ENCODE results near the gene UTRN.

The UTRN gene

GRCh38 chr6:144298194-144298593, 13.1 kb downstream of the UTRN start:
- Histone ChIP-seq H3K36me3 (ENCODE audit: insufficient read depth, low read length) (no peaks in the 10 kb centered on the region), H3K4me3 (no peak overlapping the region), H3K27ac (no peak overlapping the region)

DNA sequence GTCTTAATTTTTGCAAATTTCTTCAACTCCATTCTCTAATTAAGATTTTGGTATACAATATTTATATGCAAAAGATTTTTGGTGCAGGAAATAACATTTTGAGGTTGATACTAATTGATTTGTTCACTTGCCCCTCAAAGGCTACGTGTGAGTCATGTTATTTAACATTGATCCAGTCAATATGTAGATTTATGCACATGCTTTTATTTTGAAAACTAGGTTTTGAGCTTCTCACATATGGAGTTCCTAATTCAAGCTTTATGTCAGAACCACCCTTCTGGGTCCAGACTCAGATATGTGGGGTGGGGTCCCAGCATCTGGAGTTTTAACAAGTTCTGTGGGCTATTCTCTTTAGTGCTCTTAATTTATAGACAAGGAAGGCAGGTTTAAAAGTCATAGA, 13.8 kb downstream of the UTRN start:
- Histone ChIP-seq H3K36me3 (ENCODE audit: insufficient read depth, low read length) (no peaks in the 10 kb centered on the region), H3K9ac (ENCODE audit: insufficient read length) (no peak overlapping the region), H3K9me3 (ENCODE audit: low read depth, low read length) (no peaks in the 10 kb centered on the region), H3K4me3 (no peak overlapping the region), H3K27ac (no peak overlapping the region)
- no peak for DNase-seq (ENCODE audit: low read depth, low spot score)
- TF ChIP-seq EZH2 (IDR thresholded peaks at IDR 0.05) (no peak), POLR2AphosphoS5 (IDR thresholded peaks at IDR 0.05; ENCODE audit: borderline replicate concordance, low read depth, low read length) (no peak), FOXP2 (optimal IDR thresholded peaks at IDR 0.05; ENCODE audit: control extremely low read depth, extremely low read length, insufficient read depth) (no peak)

More at GRCh38 chr6:144298194-144298593, 13.1 kb downstream of the UTRN start:
- DNase-seq (ENCODE audit: low read depth, low spot score), result no peak
- Histone ChIP-seq H3K9me3 (ENCODE audit: low read depth, low read length) (no peaks in the 10 kb centered on the region), H3K9ac (ENCODE audit: insufficient read length) (no peak overlapping the region)
- TF ChIP-seq POLR2AphosphoS5 (IDR thresholded peaks at IDR 0.05; ENCODE audit: borderline replicate concordance, low read depth, low read length), result no peak
- no peak for TF ChIP-seq EZH2 (IDR thresholded peaks at IDR 0.05)
- TF ChIP-seq FOXP2 (optimal IDR thresholded peaks at IDR 0.05; ENCODE audit: control extremely low read depth, extremely low read length, insufficient read depth), result no peak

DNA sequence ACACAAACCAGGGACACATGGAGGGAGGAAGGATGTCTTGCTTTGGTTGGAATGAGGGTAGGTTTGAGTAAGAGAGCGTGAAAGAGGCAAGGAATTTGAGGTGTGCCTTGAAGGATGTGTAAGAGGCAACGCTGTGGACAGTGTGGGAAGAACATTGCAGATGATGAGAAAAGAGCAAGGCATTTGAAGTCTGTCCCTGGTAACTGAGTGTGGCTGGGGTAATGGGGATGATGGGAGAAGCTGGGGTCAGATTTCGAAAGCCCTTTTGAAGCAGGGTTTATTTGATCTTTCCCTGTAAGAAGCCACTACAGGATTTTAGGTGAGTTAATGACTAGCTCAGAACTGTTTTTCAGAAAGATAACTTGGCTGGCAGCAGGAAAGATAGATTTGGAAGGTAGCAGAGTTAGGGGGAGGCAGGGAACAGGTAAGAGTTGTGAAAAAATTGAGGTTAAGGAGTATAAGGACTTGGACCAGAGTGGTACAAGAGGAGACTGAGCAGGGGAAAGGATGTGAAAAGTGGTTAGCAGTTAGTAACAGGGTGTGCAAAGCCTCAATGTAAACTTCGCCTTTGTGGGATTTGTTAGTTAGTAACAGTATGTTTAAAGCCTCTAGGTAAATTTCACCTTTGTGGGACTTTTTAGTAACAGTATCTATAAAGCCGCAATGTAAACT, 17.7 kb downstream of the UTRN start:
- TF ChIP-seq FOXP2 (optimal IDR thresholded peaks at IDR 0.05; ENCODE audit: control extremely low read depth, extremely low read length, insufficient read depth) (no peak), EZH2 (IDR thresholded peaks at IDR 0.05) (no peak), POLR2AphosphoS5 (IDR thresholded peaks at IDR 0.05; ENCODE audit: borderline replicate concordance, low read depth, low read length) (no peak)
- no peaks in the 10 kb centered on the region for H3K9me3 ChIP-seq (ENCODE audit: low read depth, low read length)
- no peak overlapping the region for H3K4me3 ChIP-seq
- DNase-seq (ENCODE audit: low read depth, low spot score), result no peak
- H3K9ac ChIP-seq (ENCODE audit: insufficient read length), result no peak overlapping the region
- no peaks in the 10 kb centered on the region for H3K36me3 ChIP-seq (ENCODE audit: insufficient read depth, low read length)
- no peak overlapping the region for H3K27ac ChIP-seq

- H3K36me3 ChIP-seq (ENCODE audit: insufficient read depth, low read length), result no peaks in the 10 kb centered on the region
- DNase-seq (ENCODE audit: low read depth, low spot score), result no peak
- TF ChIP-seq FOXP2 (optimal IDR thresholded peaks at IDR 0.05; ENCODE audit: control extremely low read depth, extremely low read length, insufficient read depth) (no peak), POLR2AphosphoS5 (IDR thresholded peaks at IDR 0.05; ENCODE audit: borderline replicate concordance, low read depth, low read length) (no peak), EZH2 (IDR thresholded peaks at IDR 0.05) (no peak)
- no peak overlapping the region for H3K27ac ChIP-seq
- no peaks in the 10 kb centered on the region for H3K9me3 ChIP-seq (ENCODE audit: low read depth, low read length)
- no peak overlapping the region for H3K4me3 ChIP-seq
- no peak overlapping the region for H3K9ac ChIP-seq (ENCODE audit: insufficient read length)
Measured at GRCh38 chr6:144304223-144304848, 19.2 kb downstream of the UTRN start.

DNA sequence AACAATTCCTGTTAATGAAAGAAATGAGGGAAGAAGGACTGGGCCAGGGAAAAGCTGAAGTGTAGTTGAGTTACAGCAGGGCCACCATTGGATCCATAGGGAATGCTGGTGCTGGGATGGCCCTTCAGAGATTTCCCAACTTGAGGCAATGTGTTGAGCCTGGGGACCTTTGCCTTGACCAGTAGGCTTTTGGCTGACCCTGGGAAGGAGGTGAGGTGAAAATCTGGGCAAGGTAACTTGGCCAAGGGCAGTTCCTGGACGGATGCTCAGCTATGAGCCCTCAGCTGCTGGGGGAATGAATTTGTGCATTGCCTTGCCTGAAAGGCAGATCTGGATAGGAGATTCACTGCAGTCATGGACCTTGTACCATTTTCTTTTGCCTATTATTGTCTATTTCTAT, 20.4 kb downstream of the UTRN start:
- no peaks in the 10 kb centered on the region for H3K36me3 ChIP-seq (ENCODE audit: insufficient read depth, low read length)
- TF ChIP-seq POLR2AphosphoS5 (IDR thresholded peaks at IDR 0.05; ENCODE audit: borderline replicate concordance, low read depth, low read length), result no peak
- TF ChIP-seq FOXP2 (optimal IDR thresholded peaks at IDR 0.05; ENCODE audit: control extremely low read depth, extremely low read length, insufficient read depth), result no peak
- no peak for TF ChIP-seq EZH2 (IDR thresholded peaks at IDR 0.05)
- no peak overlapping the region for H3K9ac ChIP-seq (ENCODE audit: insufficient read length)
- no peaks in the 10 kb centered on the region for H3K9me3 ChIP-seq (ENCODE audit: low read depth, low read length)
- no peak for DNase-seq (ENCODE audit: low read depth, low spot score)
- H3K27ac ChIP-seq, result no peak overlapping the region
- H3K4me3 ChIP-seq, result no peak overlapping the region

DNA sequence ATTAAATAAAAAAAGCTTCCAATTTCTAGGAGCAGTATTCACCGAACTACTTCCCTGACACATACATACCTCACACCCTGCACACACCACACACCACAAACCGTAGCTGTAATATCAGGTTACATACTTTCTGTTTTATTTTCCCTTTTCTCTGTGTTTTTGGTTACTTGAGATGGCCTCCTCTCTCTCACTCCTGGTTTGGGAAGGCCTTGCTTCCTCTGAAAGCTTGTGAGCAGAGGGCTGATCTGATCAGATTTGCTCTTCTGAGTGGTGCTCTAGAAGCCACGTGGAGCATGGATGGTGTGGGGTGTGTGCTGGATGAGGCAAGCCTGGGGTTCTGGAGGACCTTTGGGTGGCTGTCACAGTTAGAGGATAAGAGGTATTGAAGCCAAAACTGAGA, 20.9 kb downstream of the UTRN start:
- Histone ChIP-seq H3K27ac (no peak overlapping the region), H3K9me3 (ENCODE audit: low read depth, low read length) (no peaks in the 10 kb centered on the region), H3K4me3 (no peak overlapping the region), H3K36me3 (ENCODE audit: insufficient read depth, low read length) (no peaks in the 10 kb centered on the region), H3K9ac (ENCODE audit: insufficient read length) (no peak overlapping the region)
- no peak for TF ChIP-seq EZH2 (IDR thresholded peaks at IDR 0.05)
- TF ChIP-seq POLR2AphosphoS5 (IDR thresholded peaks at IDR 0.05; ENCODE audit: borderline replicate concordance, low read depth, low read length), result no peak
- no peak for TF ChIP-seq FOXP2 (optimal IDR thresholded peaks at IDR 0.05; ENCODE audit: control extremely low read depth, extremely low read length, insufficient read depth)
- DNase-seq (ENCODE audit: low read depth, low spot score), result no peak

- Histone ChIP-seq H3K27ac (no peak overlapping the region), H3K36me3 (ENCODE audit: insufficient read depth, low read length) (no peaks in the 10 kb centered on the region), H3K4me3 (no peak overlapping the region), H3K9ac (ENCODE audit: insufficient read length) (no peak overlapping the region), H3K9me3 (ENCODE audit: low read depth, low read length) (no peaks in the 10 kb centered on the region)
- no peak for TF ChIP-seq POLR2AphosphoS5 (IDR thresholded peaks at IDR 0.05; ENCODE audit: borderline replicate concordance, low read depth, low read length)
- no peak for TF ChIP-seq EZH2 (IDR thresholded peaks at IDR 0.05)
- TF ChIP-seq FOXP2 (optimal IDR thresholded peaks at IDR 0.05; ENCODE audit: control extremely low read depth, extremely low read length, insufficient read depth), result no peak
- DNase-seq (ENCODE audit: low read depth, low spot score), result no peak
Measured at GRCh38 chr6:144307880-144308279, 22.7 kb downstream of the UTRN start.

- H3K4me3 ChIP-seq, result no peak overlapping the region
- H3K36me3 ChIP-seq (ENCODE audit: insufficient read depth, low read length), result no peaks in the 10 kb centered on the region
- DNase-seq (ENCODE audit: low read depth, low spot score), result no peak
- H3K27ac ChIP-seq, result no peak overlapping the region
- no peak overlapping the region for H3K9ac ChIP-seq (ENCODE audit: insufficient read length)
- TF ChIP-seq POLR2AphosphoS5 (IDR thresholded peaks at IDR 0.05; ENCODE audit: borderline replicate concordance, low read depth, low read length) (no peak), FOXP2 (optimal IDR thresholded peaks at IDR 0.05; ENCODE audit: control extremely low read depth, extremely low read length, insufficient read depth) (no peak), EZH2 (IDR thresholded peaks at IDR 0.05) (no peak)
- no peaks in the 10 kb centered on the region for H3K9me3 ChIP-seq (ENCODE audit: low read depth, low read length)
Measured at GRCh38 chr6:144310765-144311164, 25.6 kb downstream of the UTRN start.
